HEK293 (cell line): Measurements from ENCODE around the gene HERC5.

Experiments used
- KLF10 ChIP-seq: fragments of 450-650 bp; IDR thresholded peaks from 2 replicates; pipeline ENCODE4 v1.5.1; 2018; ENCODE audit warnings: missing biosample characterization, mild to moderate bottlenecking, missing genetic modification characterization
- KLF7 ChIP-seq: fragments of 450-650 bp; formaldehyde crosslinking; IDR thresholded peaks from 2 replicates; pipeline ENCODE4 v1.5.1; 2016; ENCODE audit warnings: missing biosample characterization, missing genetic modification characterization, borderline replicate concordance
- PBX3 ChIP-seq: sonication (generic); formaldehyde crosslinking; IDR thresholded peaks from 2 replicates; pipeline ENCODE4 v1.8.1; 2022; ENCODE audit warnings: mild to moderate bottlenecking, moderate library complexity, missing genetic modification reagents
- ZBTB20 ChIP-seq: fragments of 450-650 bp; formaldehyde crosslinking; IDR thresholded peaks from 2 replicates; pipeline ENCODE4 v1.5.1; 2016; ENCODE audit warnings: missing biosample characterization, missing genetic modification characterization
- ZNF121 ChIP-seq: fragments of 450-650 bp; formaldehyde crosslinking; IDR thresholded peaks from 2 replicates; pipeline ENCODE4 v1.5.1; 2016; ENCODE audit warnings: missing biosample characterization, missing genetic modification characterization
- ZNF133 ChIP-seq: fragments of 450-650 bp; formaldehyde crosslinking; IDR thresholded peaks from 2 replicates; pipeline ENCODE4 v1.5.1; 2016; ENCODE audit warnings: missing biosample characterization, missing genetic modification characterization
- ZNF211 ChIP-seq: fragments of 450-650 bp; formaldehyde crosslinking; IDR thresholded peaks from 2 replicates; pipeline ENCODE4 v1.5.1; 2016; ENCODE audit warnings: low read depth, missing biosample characterization, missing genetic modification characterization
- ZNF26 ChIP-seq: fragments of 450-650 bp; formaldehyde crosslinking; IDR thresholded peaks from 2 replicates; pipeline ENCODE4 v1.5.1; 2016; ENCODE audit warnings: missing biosample characterization, missing genetic modification characterization
- ZNF335 ChIP-seq: fragments of 450-650 bp; formaldehyde crosslinking; conservative IDR thresholded peaks from 2 replicates; pipeline ENCODE4 v1.5.1; 2016; ENCODE audit warnings: missing biosample characterization, missing genetic modification characterization
- ZNF341 ChIP-seq: fragments of 450-650 bp; formaldehyde crosslinking; IDR thresholded peaks from 2 replicates; pipeline ENCODE4; 2016; ENCODE audit warnings: low read depth, missing biosample characterization, missing genetic modification characterization
- ZNF426 ChIP-seq: fragments of 450-650 bp; formaldehyde crosslinking; IDR thresholded peaks from 2 replicates; pipeline ENCODE4 v1.5.1; 2017; ENCODE audit warnings: missing biosample characterization, missing genetic modification characterization, mild to moderate bottlenecking, inconsistent platforms, moderate library complexity
- ZNF518A ChIP-seq: fragments of 450-650 bp; formaldehyde crosslinking; conservative IDR thresholded peaks from 2 replicates; pipeline ENCODE4 v1.5.1; 2016; ENCODE audit warnings: low read depth, missing biosample characterization, missing genetic modification characterization
- ZNF624 ChIP-seq: fragments of 450-650 bp; formaldehyde crosslinking; IDR thresholded peaks from 2 replicates; pipeline ENCODE4 v1.5.1; 2017; ENCODE audit warnings: missing biosample characterization, missing genetic modification characterization
- ZNF654 ChIP-seq: fragments of 450-650 bp; formaldehyde crosslinking; IDR thresholded peaks from 2 replicates; pipeline ENCODE4 v1.5.1; 2016; ENCODE audit warnings: low read depth, missing biosample characterization, missing genetic modification characterization
- ZNF670 ChIP-seq: fragments of 450-650 bp; formaldehyde crosslinking; IDR thresholded peaks from 2 replicates; pipeline ENCODE4 v1.5.1; 2016; ENCODE audit warnings: missing biosample characterization, missing genetic modification characterization, low read depth
- ZNF777 ChIP-seq: fragments of 450-650 bp; formaldehyde crosslinking; IDR thresholded peaks from 2 replicates; pipeline ENCODE4 v1.5.1; 2017; ENCODE audit warnings: missing biosample characterization, missing genetic modification characterization, borderline replicate concordance
- ZNF843 ChIP-seq: fragments of 450-650 bp; formaldehyde crosslinking; IDR thresholded peaks from 2 replicates; pipeline ENCODE4 v1.5.1; 2016; ENCODE audit warnings: missing biosample characterization, missing genetic modification characterization
- TF ChIP-seq, protein P1 (sequence below): fragments of 450-650 bp; IDR thresholded peaks from 2 replicates; pipeline ENCODE4 v1.5.1; 2018; ENCODE audit warnings: missing biosample characterization, missing genetic modification characterization
- TF ChIP-seq, protein P2 (sequence below): fragments of 450-650 bp; formaldehyde crosslinking; IDR thresholded peaks from 2 replicates; pipeline ENCODE4 v1.5.1; 2016; ENCODE audit warnings: missing biosample characterization, missing genetic modification characterization
- TF ChIP-seq, protein P3 (sequence below): fragments of 450-650 bp; formaldehyde crosslinking; IDR thresholded peaks from 2 replicates; pipeline ENCODE4 v1.5.1; 2016; ENCODE audit warnings: missing biosample characterization, missing genetic modification characterization
- TF ChIP-seq, protein P4 (sequence below): fragments of 450-650 bp; formaldehyde crosslinking; conservative IDR thresholded peaks from 2 replicates; pipeline ENCODE4 v1.5.1; 2016; ENCODE audit warnings: low read depth, missing biosample characterization, missing genetic modification characterization

HERC5 gene

DNA sequence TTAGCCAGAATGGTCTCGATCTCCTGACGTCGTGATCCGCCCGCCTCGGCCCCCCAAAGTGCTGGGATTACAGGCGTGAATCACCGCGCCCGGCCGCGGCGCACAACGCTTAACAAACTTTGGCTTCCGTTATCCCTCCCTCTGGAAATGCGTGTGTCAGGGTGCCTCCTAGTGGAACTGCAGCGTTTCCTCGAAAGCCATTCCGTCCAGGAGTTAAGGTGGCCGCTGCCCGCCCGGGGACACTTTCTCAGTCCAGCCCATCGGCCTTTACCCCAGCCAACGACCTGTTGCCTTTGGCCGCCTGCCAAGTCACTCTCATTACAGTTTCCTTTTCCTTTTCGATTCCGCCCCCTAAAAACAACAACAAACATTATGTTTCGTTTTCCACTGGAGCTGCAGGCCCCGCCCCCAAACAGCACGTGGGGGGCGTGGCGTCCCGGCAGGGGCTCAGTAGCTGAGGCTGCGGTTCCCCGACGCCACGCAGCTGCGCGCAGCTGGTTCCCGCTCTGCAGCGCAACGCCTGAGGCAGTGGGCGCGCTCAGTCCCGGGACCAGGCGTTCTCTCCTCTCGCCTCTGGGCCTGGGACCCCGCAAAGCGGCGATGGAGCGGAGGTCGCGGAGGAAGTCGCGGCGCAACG lies at the start of gene HERC5 (continued):
- TF ChIP-seq ZNF670 (no peak), ZNF777 (tag by site-specific recombination) (peak; percentile 77), ZNF518A (0 out of 2 replicates have a peak, but pooled peaks have one; percentile 13), ZBTB20 (tag by site-specific recombination) (peak; percentile 84), ZNF26 (tag by site-specific recombination) (no peak), ZNF335 (tag by site-specific recombination) (peak; percentile 94), ZNF211 (no peak), ZNF341 (tag by site-specific recombination) (peak; percentile 96), ZNF624 (0 out of 2 replicates have a peak, but pooled peaks have one; percentile 58), ZNF121 (tag by site-specific recombination) (0 out of 2 replicates have a peak, but pooled peaks have one; percentile 18), KLF7 (tag by site-specific recombination) (peak; percentile 66), PBX3 (CRISPR knock-in tag) (no peak; the same call in 1 of the 2 replicates), ZNF426 (no peak), ZNF843 (peak; percentile 59; the same call in 1 of the 2 replicates), KLF10 (peak; percentile 93), ZNF133 (tag by site-specific recombination) (no peak), ZNF654 (peak; percentile 68)
- TF ChIP-seq, protein P1, sequence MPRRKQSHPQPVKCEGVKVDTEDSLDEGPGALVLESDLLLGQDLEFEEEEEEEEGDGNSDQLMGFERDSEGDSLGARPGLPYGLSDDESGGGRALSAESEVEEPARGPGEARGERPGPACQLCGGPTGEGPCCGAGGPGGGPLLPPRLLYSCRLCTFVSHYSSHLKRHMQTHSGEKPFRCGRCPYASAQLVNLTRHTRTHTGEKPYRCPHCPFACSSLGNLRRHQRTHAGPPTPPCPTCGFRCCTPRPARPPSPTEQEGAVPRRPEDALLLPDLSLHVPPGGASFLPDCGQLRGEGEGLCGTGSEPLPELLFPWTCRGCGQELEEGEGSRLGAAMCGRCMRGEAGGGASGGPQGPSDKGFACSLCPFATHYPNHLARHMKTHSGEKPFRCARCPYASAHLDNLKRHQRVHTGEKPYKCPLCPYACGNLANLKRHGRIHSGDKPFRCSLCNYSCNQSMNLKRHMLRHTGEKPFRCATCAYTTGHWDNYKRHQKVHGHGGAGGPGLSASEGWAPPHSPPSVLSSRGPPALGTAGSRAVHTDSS (tag by site-specific recombination): no peak
- TF ChIP-seq, protein P2, sequence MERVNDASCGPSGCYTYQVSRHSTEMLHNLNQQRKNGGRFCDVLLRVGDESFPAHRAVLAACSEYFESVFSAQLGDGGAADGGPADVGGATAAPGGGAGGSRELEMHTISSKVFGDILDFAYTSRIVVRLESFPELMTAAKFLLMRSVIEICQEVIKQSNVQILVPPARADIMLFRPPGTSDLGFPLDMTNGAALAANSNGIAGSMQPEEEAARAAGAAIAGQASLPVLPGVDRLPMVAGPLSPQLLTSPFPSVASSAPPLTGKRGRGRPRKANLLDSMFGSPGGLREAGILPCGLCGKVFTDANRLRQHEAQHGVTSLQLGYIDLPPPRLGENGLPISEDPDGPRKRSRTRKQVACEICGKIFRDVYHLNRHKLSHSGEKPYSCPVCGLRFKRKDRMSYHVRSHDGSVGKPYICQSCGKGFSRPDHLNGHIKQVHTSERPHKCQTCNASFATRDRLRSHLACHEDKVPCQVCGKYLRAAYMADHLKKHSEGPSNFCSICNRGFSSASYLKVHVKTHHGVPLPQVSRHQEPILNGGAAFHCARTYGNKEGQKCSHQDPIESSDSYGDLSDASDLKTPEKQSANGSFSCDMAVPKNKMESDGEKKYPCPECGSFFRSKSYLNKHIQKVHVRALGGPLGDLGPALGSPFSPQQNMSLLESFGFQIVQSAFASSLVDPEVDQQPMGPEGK (tag by site-specific recombination): peak; percentile 87
- TF ChIP-seq, protein P3, sequence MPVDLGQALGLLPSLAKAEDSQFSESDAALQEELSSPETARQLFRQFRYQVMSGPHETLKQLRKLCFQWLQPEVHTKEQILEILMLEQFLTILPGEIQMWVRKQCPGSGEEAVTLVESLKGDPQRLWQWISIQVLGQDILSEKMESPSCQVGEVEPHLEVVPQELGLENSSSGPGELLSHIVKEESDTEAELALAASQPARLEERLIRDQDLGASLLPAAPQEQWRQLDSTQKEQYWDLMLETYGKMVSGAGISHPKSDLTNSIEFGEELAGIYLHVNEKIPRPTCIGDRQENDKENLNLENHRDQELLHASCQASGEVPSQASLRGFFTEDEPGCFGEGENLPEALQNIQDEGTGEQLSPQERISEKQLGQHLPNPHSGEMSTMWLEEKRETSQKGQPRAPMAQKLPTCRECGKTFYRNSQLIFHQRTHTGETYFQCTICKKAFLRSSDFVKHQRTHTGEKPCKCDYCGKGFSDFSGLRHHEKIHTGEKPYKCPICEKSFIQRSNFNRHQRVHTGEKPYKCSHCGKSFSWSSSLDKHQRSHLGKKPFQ: no peak
- TF ChIP-seq, protein P4, sequence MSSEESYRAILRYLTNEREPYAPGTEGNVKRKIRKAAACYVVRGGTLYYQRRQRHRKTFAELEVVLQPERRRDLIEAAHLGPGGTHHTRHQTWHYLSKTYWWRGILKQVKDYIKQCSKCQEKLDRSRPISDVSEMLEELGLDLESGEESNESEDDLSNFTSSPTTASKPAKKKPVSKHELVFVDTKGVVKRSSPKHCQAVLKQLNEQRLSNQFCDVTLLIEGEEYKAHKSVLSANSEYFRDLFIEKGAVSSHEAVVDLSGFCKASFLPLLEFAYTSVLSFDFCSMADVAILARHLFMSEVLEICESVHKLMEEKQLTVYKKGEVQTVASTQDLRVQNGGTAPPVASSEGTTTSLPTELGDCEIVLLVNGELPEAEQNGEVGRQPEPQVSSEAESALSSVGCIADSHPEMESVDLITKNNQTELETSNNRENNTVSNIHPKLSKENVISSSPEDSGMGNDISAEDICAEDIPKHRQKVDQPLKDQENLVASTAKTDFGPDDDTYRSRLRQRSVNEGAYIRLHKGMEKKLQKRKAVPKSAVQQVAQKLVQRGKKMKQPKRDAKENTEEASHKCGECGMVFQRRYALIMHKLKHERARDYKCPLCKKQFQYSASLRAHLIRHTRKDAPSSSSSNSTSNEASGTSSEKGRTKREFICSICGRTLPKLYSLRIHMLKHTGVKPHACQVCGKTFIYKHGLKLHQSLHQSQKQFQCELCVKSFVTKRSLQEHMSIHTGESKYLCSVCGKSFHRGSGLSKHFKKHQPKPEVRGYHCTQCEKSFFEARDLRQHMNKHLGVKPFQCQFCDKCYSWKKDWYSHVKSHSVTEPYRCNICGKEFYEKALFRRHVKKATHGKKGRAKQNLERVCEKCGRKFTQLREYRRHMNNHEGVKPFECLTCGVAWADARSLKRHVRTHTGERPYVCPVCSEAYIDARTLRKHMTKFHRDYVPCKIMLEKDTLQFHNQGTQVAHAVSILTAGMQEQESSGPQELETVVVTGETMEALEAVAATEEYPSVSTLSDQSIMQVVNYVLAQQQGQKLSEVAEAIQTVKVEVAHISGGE: peak; percentile 47
